T-cell (primary cell): ENCODE results near the gene PDE4B. TPM values are rescaled to one million over a fixed set of nuclear protein-coding genes. Genes with fewer than 3 reads are reported as not detected.

Experiments used
- ATAC-seq, 4 experiments: fragments of 200-7000 bp in 3 of 4; fragments of 150-1000 bp in 1 of 4; cut with Tn5 transposase; replicated peaks in 1 of 4; 1 replicate in 3 of 4; 2 replicates in 1 of 4; pipeline ENCODE4 v1.10.0; 2021; ENCODE audit warnings: moderate library complexity in 3 of 4, mild to moderate bottlenecking in 2 of 4, moderate number of reproducible peaks in 1 of 4
- CTCF ChIA-PET, 2 donors: fragments of 300-600 bp; sonication (Branson Sonifier 250); formaldehyde crosslinking; loops; one replicate each; lab custom pipeline; 2022; ENCODE audit warnings: antibody characterized with exemption in 2 of 2; lab: Charles Lee
- POLR2A ChIA-PET, 2 donors: fragments of 300-600 bp; sonication (Branson Sonifier 250); formaldehyde crosslinking; loops; one replicate each; lab custom pipeline; 2022; ENCODE audit warnings: antibody characterized with exemption in 2 of 2; lab: Charles Lee
- DNase-seq, 35 experiments: peaks; one replicate each; pipeline versions ENCODE4 v3.0.0 to v3.0.0-alpha.2; 2013 to 2023
- H3K27ac ChIP-seq: one replicate; pipeline ENCODE4 v1.5.1; 2013; ENCODE audit warnings: low read length
- H3K27me3 ChIP-seq, 2 experiments: replicated peaks in 1 of 2; 1 replicate in 1 of 2; 2 replicates in 1 of 2; pipeline versions ENCODE4 v1.6.1 to v1.7.0; 2013; ENCODE audit warnings: low read length in 1 of 2, mixed read lengths in 1 of 2; ENCODE audit not compliant: control insufficient read depth in 2 of 2, insufficient read depth in 2 of 2; ENCODE audit errors: extremely low read depth in 1 of 2
- H3K36me3 ChIP-seq, 2 donors: 1 replicate in 1 of 2; 2 replicates in 1 of 2; pipeline versions ENCODE4 v1.6.1 to v1.7.0; 2013; ENCODE audit warnings: low read length in 1 of 2; ENCODE audit not compliant: control insufficient read depth in 2 of 2, insufficient read depth in 1 of 2; ENCODE audit errors: extremely low read depth in 1 of 2
- H3K4me1 ChIP-seq, 2 experiments: 1 replicate in 1 of 2; 2 replicates in 1 of 2; pipeline versions ENCODE4 v1.6.1 to v1.7.0; 2013; ENCODE audit warnings: low read length in 2 of 2, mixed read lengths in 1 of 2; ENCODE audit not compliant: insufficient read depth in 2 of 2, control insufficient read depth in 1 of 2; ENCODE audit errors: extremely low read depth in 1 of 2
- H3K4me3 ChIP-seq, 2 donors: 1 replicate in 1 of 2; 2 replicates in 1 of 2; pipeline versions ENCODE4 v1.5.1 to v1.7.0; 2013; ENCODE audit warnings: mild to moderate bottlenecking in 2 of 2, low read length in 1 of 2, moderate library complexity in 1 of 2; ENCODE audit not compliant: control insufficient read depth in 1 of 2; ENCODE audit errors: extremely low read depth in 1 of 2
- H3K9me3 ChIP-seq: 2 replicates; pipeline ENCODE4 v1.7.0; 2013
- H3K27ac Mint-ChIP-seq, 2 donors: one replicate each; pipeline ENCODE4 v1.8.0; 2020 to 2021; ENCODE audit warnings: mild to moderate bottlenecking in 2 of 2, mixed read lengths in 2 of 2
- H3K27me3 Mint-ChIP-seq, 2 donors: one replicate each; pipeline ENCODE4 v1.8.0; 2021 to 2022; ENCODE audit warnings: mixed read lengths in 2 of 2
- H3K36me3 Mint-ChIP-seq: one replicate; pipeline ENCODE4 v1.8.0; 2021; ENCODE audit warnings: mixed read lengths
- H3K4me1 Mint-ChIP-seq, 3 donors: one replicate each; pipeline ENCODE4 v1.8.0; 2020 to 2022; ENCODE audit warnings: mixed read lengths in 3 of 3, mild to moderate bottlenecking in 1 of 3
- H3K4me3 Mint-ChIP-seq, 3 donors: one replicate each; pipeline ENCODE4 v1.8.0; 2020 to 2022; ENCODE audit warnings: mild to moderate bottlenecking in 3 of 3, mixed read lengths in 3 of 3, moderate library complexity in 3 of 3
- H3K9me3 Mint-ChIP-seq, 3 donors: one replicate each; pipeline ENCODE4 v1.8.0; 2020 to 2022; ENCODE audit warnings: mixed read lengths in 3 of 3
- WGBS: methylation state at CpG from one replicate; pipeline ENCODE4 v1.1.5; 2013; ENCODE audit warnings: missing lambda C conversion rate; ENCODE audit not compliant: insufficient coverage; 5-methylcytosine and 5-hydroxymethylcytosine counted together
- total RNA-seq, 35 experiments: library from RNA in 6 of 35; stranded (reverse) in 6 of 35; fragments of 120-200 nt in 1 of 35; gene quantifications; one replicate each; pipeline versions ENCODE4 v1.2.1 to v1.2.4 and lab custom pipeline; 2013 to 2026

The PDE4B gene
- total RNA-seq, 5 donors from 2014 or later (not counting 1 experiment from before 2014, with no cell fraction given) = 46.3 to 103 (median 54.1) TPM

- ATAC-seq (peak in 1 of 4 experiments; percentile 47), DNase-seq (peak in 1 of 35 experiments; percentile 19)
- H3K4me3 Mint-ChIP-seq = no peak overlapping the region
- H3K4me3 ChIP-seq = no peak overlapping the region
- H3K27ac ChIP-seq = peak overlapping the region; percentile 35
- H3K27me3 ChIP-seq = no peaks in the 10 kb centered on the region
- H3K27me3 Mint-ChIP-seq = no peaks in the 10 kb centered on the region
- H3K4me1 ChIP-seq = peaks cover 14 to 25% of the 10 kb centered on the region in 2 experiments
- no CpG with 5 or more reads among the region's 2 CpGs for WGBS
- no peaks in the 10 kb centered on the region for H3K36me3 Mint-ChIP-seq
- H3K4me1 Mint-ChIP-seq = peaks cover 3 to 34% (median 21%) of the 10 kb centered on the region in 3 donors
- no peaks in the 10 kb centered on the region for H3K9me3 ChIP-seq
- H3K27ac Mint-ChIP-seq = no peak overlapping the region
- ChIA-PET CTCF (interaction anchor here (0.5 to 18.5 kb wide), 33 partner anchors 9 to 450 kb away, joined by 3 to 320 read pairs (median 4); no protein-coding TSS in a partner anchor), POLR2A (no interaction called here)
- no peaks in the 10 kb centered on the region for H3K36me3 ChIP-seq
- no peaks in the 10 kb centered on the region for H3K9me3 Mint-ChIP-seq
Observed at GRCh38 chr1:66243548-66244130, 450.9 kb downstream of the PDE4B start.

DNA sequence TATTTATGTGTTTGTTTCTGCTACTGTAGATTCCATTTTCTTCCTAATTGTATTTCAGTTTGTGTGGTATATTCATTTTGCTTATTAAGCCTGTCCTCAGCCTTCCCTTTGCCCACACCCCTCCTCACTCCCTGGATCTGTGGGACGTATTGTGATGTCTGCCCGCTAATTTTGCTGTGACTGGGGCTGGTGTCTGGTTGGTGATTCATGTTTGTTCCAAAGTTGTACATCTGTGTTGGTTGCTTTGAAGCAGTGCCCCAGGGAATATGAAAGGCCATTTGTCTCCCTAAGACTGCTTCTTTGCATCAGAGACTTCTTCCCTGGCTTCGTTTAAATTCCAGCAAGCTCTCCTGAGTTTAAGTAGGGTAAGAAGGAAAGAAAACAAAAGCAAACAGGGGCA lies 451.7 kb downstream of the PDE4B start:
- H3K27me3 ChIP-seq = no peaks in the 10 kb centered on the region
- Mint-ChIP-seq H3K27ac (no peak overlapping the region), H3K27me3 (no peaks in the 10 kb centered on the region), H3K4me3 (no peak overlapping the region), H3K9me3 (no peaks in the 10 kb centered on the region), H3K36me3 (no peaks in the 10 kb centered on the region), H3K4me1 (peaks cover 6 to 34% (median 21%) of the 10 kb centered on the region in 3 donors)
- no peaks in the 10 kb centered on the region for H3K36me3 ChIP-seq
- no peak overlapping the region for H3K27ac ChIP-seq
- ChIA-PET POLR2A (no interaction called here), CTCF (interaction anchor here (0.6 to 18.5 kb wide), 20 partner anchors 8 to 288 kb away, joined by 3 to 320 read pairs (median 5); no protein-coding TSS in a partner anchor)
- no peak for ATAC-seq
- DNase-seq = no peak
- peaks cover 14 to 25% of the 10 kb centered on the region in 2 experiments for H3K4me1 ChIP-seq
- no CpG with 5 or more reads among the region's 3 CpGs for WGBS
- H3K9me3 ChIP-seq = no peaks in the 10 kb centered on the region
- H3K4me3 ChIP-seq = no peak overlapping the region

DNA sequence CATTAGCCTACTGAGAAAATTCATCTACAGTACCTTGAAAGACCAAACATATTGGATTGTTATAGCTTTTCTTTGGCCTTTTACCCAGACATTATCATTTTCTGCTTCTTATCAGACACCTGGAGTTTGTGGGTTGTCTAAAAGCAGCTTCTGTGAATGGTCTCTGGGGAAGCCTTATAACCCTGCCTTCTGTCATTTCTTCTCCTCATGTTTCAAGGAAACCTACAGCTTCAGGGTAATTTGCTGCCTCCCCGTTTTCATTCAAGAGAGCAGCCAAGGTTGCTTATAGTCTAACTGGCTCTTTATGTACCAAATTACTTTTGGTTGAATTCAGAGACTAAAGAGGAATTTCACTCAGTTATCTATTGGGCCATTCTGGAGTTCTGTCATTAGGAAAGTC lies 453.0 kb downstream of the PDE4B start:
- peaks cover 14 to 25% of the 10 kb centered on the region in 2 experiments for H3K4me1 ChIP-seq
- ChIA-PET CTCF (interaction anchor here (0.6 to 18.5 kb wide), 7 partner anchors 141 to 286 kb away, joined by 3 to 320 read pairs (median 5); no protein-coding TSS in a partner anchor), POLR2A (interaction anchor here in 1 of 2 donors (0.6 kb wide), 1 partner anchor 240 kb away, joined by 3 read pairs; no protein-coding TSS in a partner anchor)
- Mint-ChIP-seq H3K9me3 (no peaks in the 10 kb centered on the region), H3K4me3 (no peak overlapping the region), H3K36me3 (no peaks in the 10 kb centered on the region), H3K27me3 (no peaks in the 10 kb centered on the region), H3K4me1 (peaks cover 10 to 34% (median 21%) of the 10 kb centered on the region in 3 donors), H3K27ac (peak overlapping the region; percentile 71 to 86)
- no peaks in the 10 kb centered on the region for H3K36me3 ChIP-seq
- no CpG with 5 or more reads among the region's 1 CpG for WGBS
- no peak overlapping the region for H3K4me3 ChIP-seq
- DNase-seq = no peak
- no peaks in the 10 kb centered on the region for H3K9me3 ChIP-seq
- ATAC-seq = no peak
- no peaks in the 10 kb centered on the region for H3K27me3 ChIP-seq
- peak overlapping the region; percentile 73 for H3K27ac ChIP-seq

GRCh38 chr1:66246351-66247269 lies 453.9 kb downstream of the PDE4B start:
- peak overlapping the region; percentile 59 to 71 (median 62) for H3K4me3 Mint-ChIP-seq
- Histone ChIP-seq H3K36me3 (no peaks in the 10 kb centered on the region), H3K9me3 (no peaks in the 10 kb centered on the region), H3K4me1 (peaks cover 16 to 25% of the 10 kb centered on the region in 2 experiments), H3K4me3 (peak overlapping the region in 1 of 2 donors; percentile 21), H3K27me3 (no peaks in the 10 kb centered on the region), H3K27ac (peak overlapping the region; percentile 73)
- no peaks in the 10 kb centered on the region for H3K27me3 Mint-ChIP-seq
- H3K4me1 Mint-ChIP-seq = peaks cover 13 to 34% (median 21%) of the 10 kb centered on the region in 3 donors
- H3K27ac Mint-ChIP-seq = peak overlapping the region; percentile 86
- DNase-seq (peak in 1 of 35 experiments; percentile 40), ATAC-seq (peak in 1 of 4 experiments; percentile 45)
- WGBS = 45% methylated on average over 2 of the region's 9 CpGs
- no peaks in the 10 kb centered on the region for H3K9me3 Mint-ChIP-seq
- POLR2A ChIA-PET = interaction anchor here in 1 of 2 donors (0.7 to 0.9 kb wide), 2 partner anchors 103 to 200 kb away, joined by 4 read pairs; no protein-coding TSS in a partner anchor
- CTCF ChIA-PET = interaction anchor here (0.5 to 18.5 kb wide), 11 partner anchors 10 to 287 kb away, joined by 3 to 320 read pairs (median 3); no protein-coding TSS in a partner anchor
- no peaks in the 10 kb centered on the region for H3K36me3 Mint-ChIP-seq

DNA sequence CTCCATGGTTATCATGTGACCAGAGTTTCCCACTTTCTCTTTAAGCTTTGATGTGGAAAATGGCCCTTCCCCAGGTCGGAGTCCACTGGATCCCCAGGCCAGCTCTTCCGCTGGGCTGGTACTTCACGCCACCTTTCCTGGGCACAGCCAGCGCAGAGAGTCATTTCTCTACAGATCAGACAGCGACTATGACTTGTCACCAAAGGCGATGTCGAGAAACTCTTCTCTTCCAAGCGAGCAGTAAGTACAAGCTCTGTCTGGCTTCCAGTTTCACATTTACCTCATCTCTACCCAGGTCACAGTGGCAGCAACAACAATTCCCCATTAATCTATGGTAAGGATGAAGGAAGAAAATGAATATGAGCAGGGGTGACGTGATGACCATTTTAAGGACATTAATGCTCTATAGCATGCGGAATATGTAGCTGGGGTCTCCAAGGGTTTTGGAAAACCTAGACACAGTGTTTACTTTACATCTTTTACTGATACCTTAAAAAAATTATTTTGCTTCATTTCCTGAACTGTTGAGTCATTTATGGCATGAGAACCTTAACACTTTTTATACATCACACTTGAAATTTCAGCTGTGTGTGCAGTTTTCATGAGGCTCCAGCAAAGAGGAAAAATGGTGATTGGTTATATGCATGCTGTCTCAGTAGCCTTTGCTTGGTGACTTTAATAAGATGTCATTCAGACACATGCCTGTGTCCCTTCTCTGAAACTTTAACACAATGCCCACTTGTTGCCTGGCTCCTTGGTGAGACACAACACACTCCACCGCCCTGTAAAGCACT lies 454.9 kb downstream of the PDE4B start:
- 22% methylated on average over 5 of the region's 11 CpGs for WGBS
- no peaks in the 10 kb centered on the region for H3K9me3 ChIP-seq
- Mint-ChIP-seq H3K4me3 (peak overlapping the region; percentile 62 to 75 (median 71)), H3K4me1 (peaks cover 14 to 34% (median 21%) of the 10 kb centered on the region in 3 donors), H3K27ac (peak overlapping the region; percentile 80 to 86), H3K27me3 (no peaks in the 10 kb centered on the region), H3K9me3 (no peaks in the 10 kb centered on the region), H3K36me3 (no peaks in the 10 kb centered on the region)
- no peaks in the 10 kb centered on the region for H3K36me3 ChIP-seq
- no peaks in the 10 kb centered on the region for H3K27me3 ChIP-seq
- ChIA-PET CTCF (interaction anchor here (0.5 to 18.5 kb wide), 12 partner anchors 10 to 288 kb away, joined by 3 to 320 read pairs (median 3); no protein-coding TSS in a partner anchor), POLR2A (interaction anchor here in 1 of 2 donors (0.6 to 0.9 kb wide), 3 partner anchors 102 to 980 kb away, joined by 3 to 4 read pairs (median 4); no protein-coding TSS in a partner anchor)
- peak overlapping the region; percentile 73 for H3K27ac ChIP-seq
- peak in 4 of 35 experiments; percentile 5 to 51 (median 14) for DNase-seq
- peak overlapping the region in 1 of 2 donors; percentile 21 for H3K4me3 ChIP-seq
- peaks cover 17 to 25% of the 10 kb centered on the region in 2 experiments for H3K4me1 ChIP-seq
- peak; percentile 17 to 62 (median 48) for ATAC-seq
